GM18519 (cell line): ENCODE measurements around the gene PIAS1.
"Not testable (repeated sequence)": the region's sequence is repeated elsewhere in the genome, so short reads cannot be mapped to it uniquely, and the experiment has no call there.

ENCODE experiments used
- ATAC-seq: cut with Tn5 transposase; IDR thresholded peaks from one replicate; pipeline ENCODE4 v1.9.1; 2021; ENCODE audit warnings: mild to moderate bottlenecking, moderate library complexity; ENCODE audit not compliant: unreplicated experiment, low FRiP score

PIAS1 gene

GRCh38 chr15:68034081-68034480, 20.0 kb upstream of the PIAS1 start:
- ATAC-seq, result no peak

- ATAC-seq, result no peak
Measured at GRCh38 chr15:68034719-68035293, 19.3 kb upstream of the PIAS1 start.

- ATAC-seq, result no peak
Measured at GRCh38 chr15:68038246-68038645, 15.9 kb upstream of the PIAS1 start.

- ATAC-seq, result no peak
Measured at GRCh38 chr15:68040144-68040543, 14.0 kb upstream of the PIAS1 start.

- no peak for ATAC-seq
Measured at GRCh38 chr15:68042156-68042854, 11.8 kb upstream of the PIAS1 start.

- ATAC-seq, result no peak
Measured at GRCh38 chr15:68042855-68043222, 11.3 kb upstream of the PIAS1 start.

GRCh38 chr15:68045289-68046265, 8.5 kb upstream of the PIAS1 start:
- no peak for ATAC-seq

- ATAC-seq, result no peak
Measured at GRCh38 chr15:68047826-68048225, 6.3 kb upstream of the PIAS1 start.

GRCh38 chr15:68051109-68051508, 3.0 kb upstream of the PIAS1 start:
- no peak for ATAC-seq

- ATAC-seq, result no peak
Measured at GRCh38 chr15:68051907-68052306, 2.2 kb upstream of the PIAS1 start.

GRCh38 chr15:68052431-68052830, 1.7 kb upstream of the PIAS1 start:
- no peak for ATAC-seq

- ATAC-seq, result no peak
Measured at GRCh38 chr15:68053001-68053400, 1.1 kb upstream of the PIAS1 start.

GRCh38 chr15:68054628-68055223, 611 bp downstream of the PIAS1 start:
- ATAC-seq, result peak; percentile 1

- ATAC-seq, result no peak
Measured at GRCh38 chr15:68055224-68055705, 1.1 kb downstream of the PIAS1 start.

GRCh38 chr15:68056097-68056865, 2.2 kb downstream of the PIAS1 start:
- ATAC-seq, result no peak

GRCh38 chr15:68057034-68057433, 2.9 kb downstream of the PIAS1 start:
- ATAC-seq, result no peak

- ATAC-seq, result no peak
Measured at GRCh38 chr15:68057758-68058157, 3.6 kb downstream of the PIAS1 start.

GRCh38 chr15:68058970-68059369, 4.9 kb downstream of the PIAS1 start:
- not testable (repeated sequence) for ATAC-seq

GRCh38 chr15:68059630-68060029, 5.5 kb downstream of the PIAS1 start:
- ATAC-seq, result no peak

GRCh38 chr15:68061171-68061570, 7.1 kb downstream of the PIAS1 start:
- no peak for ATAC-seq
